NCI-H1694 (cell line): ENCODE data around the gene RAB40B.
A peak's percentile ranks its signal among the peaks of the same experiment; 100 is the strongest.

Experiments
- DNase-seq: peaks from one replicate; lab custom pipeline; 2025; lab: John Stamatoyannopoulos, UW

The RAB40B gene

GRCh38 chr17:82615084-82616020 is 83.1 kb downstream of the RAB40B start:
- DNase-seq = no peak

- DNase-seq = no peak
Measured at GRCh38 chr17:82614095-82614631, 84.3 kb downstream of the RAB40B start.

DNA sequence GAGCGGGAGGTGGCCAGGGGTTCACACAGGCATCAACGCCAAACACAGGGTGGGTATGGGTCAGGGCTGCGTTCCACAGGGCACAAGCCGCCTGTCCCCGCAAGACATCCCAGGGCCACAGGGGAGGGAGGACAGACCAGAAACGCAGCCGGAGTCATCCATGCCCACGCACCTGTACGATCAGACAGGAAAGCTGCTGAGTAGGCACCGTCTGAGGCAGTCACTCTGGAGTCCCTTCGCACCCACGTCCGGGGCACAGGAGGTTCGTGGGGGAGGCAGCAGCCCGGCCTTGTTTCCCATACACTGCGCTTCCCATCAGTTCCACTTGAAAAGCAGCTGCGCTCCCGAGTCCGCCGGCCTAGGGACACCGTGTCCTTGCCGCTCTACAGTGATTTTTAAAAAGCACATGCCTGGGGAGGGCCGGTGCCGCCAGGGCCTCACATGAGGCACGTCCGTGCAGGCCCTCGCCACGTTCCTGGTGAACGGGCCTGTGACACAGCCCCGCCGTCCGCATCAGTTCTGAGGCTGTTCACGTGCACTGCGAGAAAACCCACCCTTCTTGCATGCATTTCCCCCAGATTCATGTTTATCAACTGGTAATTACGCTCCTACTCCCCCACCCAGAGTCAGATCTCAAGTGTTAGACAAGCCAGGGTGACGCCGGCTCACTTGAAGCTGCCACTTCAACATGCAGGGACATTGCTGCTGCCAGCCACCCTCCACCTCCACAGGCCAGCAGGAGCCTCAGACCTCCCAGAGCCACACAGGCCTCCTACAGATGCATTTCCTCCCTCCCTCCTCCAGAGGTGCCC is 85.0 kb downstream of the RAB40B start:
- DNase-seq = no peak

- peak; percentile 30 for DNase-seq
Measured at GRCh38 chr17:82611140-82612058, 87.1 kb downstream of the RAB40B start.

GRCh38 chr17:82609655-82610054 is 88.8 kb downstream of the RAB40B start:
- DNase-seq = no peak

DNA sequence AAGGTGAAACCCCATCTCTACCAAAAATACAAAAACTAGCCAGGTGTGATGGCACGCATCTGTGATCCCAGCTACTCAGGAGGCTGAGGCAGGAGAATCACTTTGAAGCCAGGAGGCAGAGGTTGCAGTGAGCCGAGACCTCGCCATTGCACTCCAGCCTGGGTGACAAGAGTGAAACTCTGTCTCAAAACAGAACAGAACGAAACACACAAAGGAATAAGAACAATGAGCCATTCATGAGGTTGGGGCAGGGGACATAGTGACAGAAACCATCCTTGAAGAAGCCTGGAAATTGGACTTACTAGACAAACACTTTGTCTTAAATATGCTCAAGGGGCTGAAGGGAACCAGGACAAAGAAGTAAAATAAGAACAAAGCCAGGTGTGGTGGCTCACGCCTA is 89.7 kb downstream of the RAB40B start:
- no peak for DNase-seq

DNA sequence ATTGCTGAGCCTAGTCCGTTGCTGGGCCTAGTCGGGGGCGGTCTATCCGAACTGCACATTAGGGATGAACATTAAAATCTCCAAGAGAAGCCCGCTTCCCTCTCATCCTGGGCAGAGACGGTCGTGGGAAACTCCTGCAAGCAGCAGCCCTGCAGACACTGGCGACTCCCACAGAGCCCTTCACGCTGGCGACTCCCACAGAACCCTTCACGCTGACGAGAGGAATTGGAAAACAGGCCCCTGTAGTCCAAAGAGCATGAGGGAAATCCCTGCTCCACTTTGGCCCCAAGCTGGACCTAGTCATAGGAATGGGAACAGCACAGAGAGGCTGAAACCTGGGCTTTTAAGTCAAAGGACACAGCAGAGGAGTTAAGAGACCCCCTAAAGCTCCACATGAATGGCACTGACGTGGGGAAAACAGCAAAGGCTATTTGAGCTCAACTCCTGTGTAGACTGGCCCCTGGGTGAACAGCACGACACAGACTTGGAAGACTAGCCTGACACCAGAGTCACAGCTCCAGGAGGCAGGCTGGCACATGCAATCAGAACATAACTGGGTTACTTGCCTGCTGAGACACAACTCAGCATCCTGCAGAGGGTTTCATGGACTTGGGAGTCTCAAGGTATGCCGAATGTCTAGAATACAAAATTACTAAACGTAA is 92.4 kb downstream of the RAB40B start:
- no peak for DNase-seq
